Body of pancreas (tissue), 4 donors: ENCODE measurements around the gene GIT2. TPM values are rescaled to one million over a fixed set of nuclear protein-coding genes. Genes with fewer than 3 reads are reported as not detected.

Experiments
- ATAC-seq: fragments of 150-250 bp; one replicate; pipeline ENCODE4 v1.9.1; 2016
- DNase-seq, 4 donors: peaks; one replicate each; pipeline ENCODE4 v3.0.0-alpha.2; 2019
- H3K27ac ChIP-seq, 4 donors: fragments of 200-600 bp; sonication (generic); 1 replicate in 3 of 4; 2 replicates in 1 of 4; pipeline versions ENCODE4 v1.5.1 to v1.6.1; 2016 to 2019; ENCODE audit warnings: mild to moderate bottlenecking in 1 of 4, mixed read lengths in 1 of 4, moderate library complexity in 1 of 4
- H3K27me3 ChIP-seq, 2 donors: fragments of 200-600 bp; sonication (generic); one replicate each; pipeline ENCODE4 v1.6.0; 2016; ENCODE audit warnings: mild to moderate bottlenecking in 1 of 2
- H3K36me3 ChIP-seq, 2 donors: fragments of 200-600 bp; sonication (generic); replicated peaks in 1 of 2; 2 replicates each; pipeline ENCODE4 v1.5.1; 2016; ENCODE audit warnings: low read depth in 2 of 2; ENCODE audit not compliant: insufficient read depth in 1 of 2
- H3K4me1 ChIP-seq: fragments of 200-600 bp; sonication (generic); one replicate; pipeline ENCODE4 v1.6.0; 2016
- H3K4me3 ChIP-seq, 2 donors: fragments of 200-600 bp; sonication (generic); 1 replicate in 1 of 2; 2 replicates in 1 of 2; pipeline ENCODE4 v1.5.1; 2016 to 2019
- H3K9me3 ChIP-seq, 3 donors: fragments of 200-600 bp; sonication (generic); 1 replicate in 2 of 3; 2 replicates in 1 of 3; pipeline ENCODE4 v1.5.1; 2016
- CTCF ChIP-seq, 7 experiments: fragments of 450-650 bp in 4 of 7; fragments of 200-600 bp in 3 of 7; sonication (generic) in 3 of 7; IDR thresholded peaks; one replicate each; pipeline ENCODE4 v1.5.1; 2016 to 2019; ENCODE audit warnings: antibody characterized with exemption in 7 of 7
- POLR2A ChIP-seq, 3 donors: fragments of 450-650 bp; IDR thresholded peaks; one replicate each; pipeline ENCODE4 v1.6.1; 2016; ENCODE audit warnings: antibody characterized with exemption in 3 of 3, mild to moderate bottlenecking in 2 of 3
- WGBS, 2 donors: methylation state at CpG; one replicate each; pipeline ENCODE4 v1.1.5; 2017; 5-methylcytosine and 5-hydroxymethylcytosine counted together
- intact Hi-C: fragments of 100-400 bp; cut with DNase I; formaldehyde crosslinking; loops from one replicate; pipeline ENCODE4 v1.15.1; 2023
- total RNA-seq, 2 donors: library from RNA; depleted of rRNA; stranded (reverse); fragments of >200 nt; gene quantifications; one replicate each; pipeline ENCODE4 v1.1.0, GENCODE V29; 2016

Gene GIT2, protein sequence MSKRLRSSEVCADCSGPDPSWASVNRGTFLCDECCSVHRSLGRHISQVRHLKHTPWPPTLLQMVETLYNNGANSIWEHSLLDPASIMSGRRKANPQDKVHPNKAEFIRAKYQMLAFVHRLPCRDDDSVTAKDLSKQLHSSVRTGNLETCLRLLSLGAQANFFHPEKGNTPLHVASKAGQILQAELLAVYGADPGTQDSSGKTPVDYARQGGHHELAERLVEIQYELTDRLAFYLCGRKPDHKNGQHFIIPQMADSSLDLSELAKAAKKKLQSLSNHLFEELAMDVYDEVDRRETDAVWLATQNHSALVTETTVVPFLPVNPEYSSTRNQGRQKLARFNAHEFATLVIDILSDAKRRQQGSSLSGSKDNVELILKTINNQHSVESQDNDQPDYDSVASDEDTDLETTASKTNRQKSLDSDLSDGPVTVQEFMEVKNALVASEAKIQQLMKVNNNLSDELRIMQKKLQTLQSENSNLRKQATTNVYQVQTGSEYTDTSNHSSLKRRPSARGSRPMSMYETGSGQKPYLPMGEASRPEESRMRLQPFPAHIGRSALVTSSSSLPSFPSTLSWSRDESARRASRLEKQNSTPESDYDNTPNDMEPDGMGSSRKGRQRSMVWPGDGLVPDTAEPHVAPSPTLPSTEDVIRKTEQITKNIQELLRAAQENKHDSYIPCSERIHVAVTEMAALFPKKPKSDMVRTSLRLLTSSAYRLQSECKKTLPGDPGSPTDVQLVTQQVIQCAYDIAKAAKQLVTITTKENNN
- total RNA-seq, result 10 to 100 TPM; 44.4 to 50.1 TPM

DNA sequence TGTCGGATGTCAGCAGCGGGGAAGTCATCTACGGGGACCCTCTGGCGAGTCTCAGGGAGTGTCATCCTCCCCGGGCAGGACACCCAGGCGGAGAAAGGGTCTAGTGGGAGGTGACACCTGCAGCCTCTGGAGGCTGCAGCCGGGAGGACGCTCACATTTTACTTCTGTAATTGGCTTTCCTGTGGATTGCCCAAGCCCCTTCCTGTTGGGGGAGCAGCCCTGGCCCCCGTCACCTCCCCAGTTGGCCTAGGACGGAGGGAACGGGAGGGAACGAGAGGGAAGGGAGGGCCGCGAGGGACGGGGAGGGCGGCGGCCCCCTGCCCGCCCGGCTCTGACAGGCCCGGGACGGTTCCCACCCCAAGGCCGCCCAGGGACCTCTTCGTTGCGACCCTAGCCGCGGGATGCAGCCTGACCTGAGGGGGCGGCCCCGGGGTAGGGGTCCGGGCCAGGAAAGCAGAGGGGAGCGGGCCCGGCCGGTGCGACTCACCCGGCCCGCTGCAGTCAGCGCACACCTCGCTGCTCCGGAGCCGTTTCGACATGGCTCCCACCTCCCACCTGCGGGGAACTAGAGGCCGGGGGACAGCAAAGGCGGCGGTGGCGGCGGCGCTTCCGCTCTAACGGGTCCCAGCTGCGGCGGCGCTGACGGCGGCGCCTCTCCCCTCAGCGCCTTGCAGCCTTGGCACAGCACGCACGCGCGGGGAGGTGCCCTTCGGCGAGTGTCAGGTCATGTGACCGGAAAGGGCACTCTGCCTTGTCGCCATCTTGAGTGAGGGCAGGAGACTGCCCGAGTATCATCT is at the start of gene GIT2:
Gene GIT2, minus strand, starts transcription at position 683 of the 797 bp plus-strand sequence. Its CDS starts 144 bp downstream, at position 539.
- no peaks in the 10 kb centered on the region for H3K9me3 ChIP-seq
- peak within 1 kb of the TSS; percentile 82 to 94 (median 87) for H3K27ac ChIP-seq
- peak within 1 kb of the TSS; percentile 91 to 97 for H3K4me3 ChIP-seq
- no peaks in the 10 kb centered on the region for H3K27me3 ChIP-seq
- no peaks in the 10 kb centered on the region for H3K36me3 ChIP-seq
- ATAC-seq (peak; percentile 82), DNase-seq (peak; percentile 93 to 96 (median 95))
- TF ChIP-seq CTCF (IDR thresholded peaks at IDR 0.05), result no peak
- peak; percentile 85 to 89 (median 86) for TF ChIP-seq POLR2A (IDR thresholded peaks at IDR 0.05)
- intact Hi-C loops, result no loop called here
- 0 to 1% methylated on average over 2 to 61 of the region's 65 CpGs for WGBS, 2 donors
- H3K4me1 ChIP-seq, result peaks cover 30% of the 10 kb centered on the region

DNA sequence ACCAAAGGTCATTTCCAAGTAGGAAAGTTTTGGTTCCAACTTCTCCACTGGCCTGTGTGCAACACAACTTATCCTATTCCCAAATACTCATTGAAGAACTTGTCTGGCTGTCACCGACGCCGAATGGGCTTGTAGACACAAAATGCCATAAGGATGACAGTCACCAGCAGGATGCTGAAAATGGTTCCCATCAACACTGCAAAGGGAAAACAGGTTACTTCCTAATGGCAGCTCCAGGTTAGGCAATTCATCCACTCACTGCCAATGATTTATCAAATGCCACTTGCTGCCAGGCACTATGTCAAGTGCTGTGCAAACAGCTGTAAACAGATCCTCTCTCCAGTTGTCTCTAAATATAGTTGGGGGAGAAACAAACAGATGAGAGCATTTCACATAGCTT is 46.1 kb upstream of the GIT2 start:
- TF ChIP-seq POLR2A (IDR thresholded peaks at IDR 0.05) (no peak), CTCF (IDR thresholded peaks at IDR 0.05) (no peak)
- Histone ChIP-seq H3K27me3 (no peaks in the 10 kb centered on the region), H3K4me3 (no peak overlapping the region), H3K27ac (peak overlapping the region in 1 of 4 donors; percentile 48), H3K36me3 (no peaks in the 10 kb centered on the region), H3K4me1 (peaks cover 43% of the 10 kb centered on the region), H3K9me3 (no peaks in the 10 kb centered on the region)
- intact Hi-C loops, result no loop called here
- WGBS, 2 donors, result 87 to 93% methylated on average over 3 of the region's 3 CpGs
- ATAC-seq (no peak), DNase-seq (peak in 2 of 4 donors; percentile 20 to 41)

DNA sequence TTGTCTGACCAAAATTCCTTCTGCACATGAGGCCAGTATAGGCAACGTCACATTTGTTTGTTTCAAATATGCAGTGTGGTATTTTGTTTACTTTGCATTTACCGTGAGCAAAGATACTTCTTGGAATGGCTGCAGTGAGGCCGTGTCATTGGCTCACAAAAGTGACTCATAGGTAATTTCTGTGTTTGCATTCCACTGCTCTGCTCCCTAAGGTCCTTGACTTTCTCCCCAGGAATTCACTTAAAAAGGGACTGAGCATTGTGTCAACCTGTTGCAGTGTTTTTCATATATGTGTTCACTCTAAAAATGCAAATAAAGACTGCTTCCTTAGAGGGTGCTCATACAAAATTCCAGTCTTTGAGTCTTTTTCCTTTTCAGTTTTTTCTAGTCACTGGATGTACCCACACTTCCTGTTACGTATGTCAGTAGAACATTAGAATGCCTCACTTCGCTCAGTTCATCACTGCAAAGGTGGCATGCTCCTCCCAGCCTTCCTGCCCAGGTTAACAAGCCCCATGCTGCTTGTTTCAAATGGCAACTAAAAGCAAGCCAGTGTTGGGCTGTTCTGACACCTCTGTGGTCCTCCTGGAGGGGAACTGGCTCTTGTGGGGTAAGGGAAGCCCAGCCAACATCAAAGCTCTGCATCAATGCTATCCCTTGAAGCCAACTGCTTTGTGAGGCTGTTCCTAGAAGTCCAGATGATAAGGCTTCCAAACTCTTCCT is 43.1 kb upstream of the GIT2 start:
- DNase-seq, result peak; percentile 30 to 60 (median 52)
- 29% methylated on average over 5 of the region's 5 CpGs for WGBS, 2 donors
- Histone ChIP-seq H3K4me3 (no peak overlapping the region), H3K27me3 (no peaks in the 10 kb centered on the region), H3K36me3 (no peaks in the 10 kb centered on the region), H3K27ac (peak overlapping the region; percentile 54 to 89 (median 78)), H3K4me1 (peaks cover 35% of the 10 kb centered on the region), H3K9me3 (no peaks in the 10 kb centered on the region)
- intact Hi-C loops, result no loop called here
- peak; percentile 86 for ATAC-seq
- TF ChIP-seq CTCF (IDR thresholded peaks at IDR 0.05) (no peak), POLR2A (IDR thresholded peaks at IDR 0.05) (no peak)

DNA sequence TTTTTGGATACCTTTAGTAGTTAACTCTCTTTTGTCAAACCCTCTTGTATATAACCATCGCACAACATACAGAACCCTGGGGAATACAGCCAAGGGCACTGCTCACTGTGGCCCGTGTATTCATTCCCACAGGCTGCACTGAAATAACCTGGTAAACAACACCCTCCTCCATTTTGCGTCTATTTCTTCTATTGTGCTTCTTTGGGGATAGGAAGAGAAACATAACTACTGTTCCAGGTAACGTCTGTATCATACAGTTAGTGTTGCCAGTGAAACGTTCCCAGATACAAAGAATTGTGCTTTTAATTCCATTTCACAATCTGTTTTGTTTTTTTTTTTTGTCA is 42.5 kb upstream of the GIT2 start:
- no peaks in the 10 kb centered on the region for H3K9me3 ChIP-seq
- H3K4me1 ChIP-seq, result peaks cover 35% of the 10 kb centered on the region
- H3K27me3 ChIP-seq, result no peaks in the 10 kb centered on the region
- WGBS, 2 donors, result 18 to 29% methylated on average over 5 of the region's 5 CpGs
- intact Hi-C loops, result no loop called here
- DNase-seq (no peak), ATAC-seq (peak; percentile 6)
- H3K36me3 ChIP-seq, result peaks cover 0 to 4% of the 10 kb centered on the region in 2 donors
- no peak for TF ChIP-seq POLR2A (IDR thresholded peaks at IDR 0.05)
- no peak for TF ChIP-seq CTCF (IDR thresholded peaks at IDR 0.05)
- peak overlapping the region; percentile 54 to 89 (median 78) for H3K27ac ChIP-seq
- no peak overlapping the region for H3K4me3 ChIP-seq
